NCI-H1694 treated with DMSO at 0.1 percent for 48 hours (cell line): ENCODE measurements around the gene SIT1.
"Not testable (repeated sequence)": the region's sequence is repeated elsewhere in the genome, so short reads cannot be mapped to it uniquely, and the experiment has no call there.

Experiments
- DNase-seq: peaks from one replicate; lab custom pipeline; 2025; lab: John Stamatoyannopoulos, UW

The SIT1 gene

GRCh38 chr9:35660966-35661415 lies 10.3 kb upstream of the SIT1 start:
- DNase-seq = peak; percentile 30

GRCh38 chr9:35659340-35659739 lies 8.6 kb upstream of the SIT1 start:
- DNase-seq = no peak

DNA sequence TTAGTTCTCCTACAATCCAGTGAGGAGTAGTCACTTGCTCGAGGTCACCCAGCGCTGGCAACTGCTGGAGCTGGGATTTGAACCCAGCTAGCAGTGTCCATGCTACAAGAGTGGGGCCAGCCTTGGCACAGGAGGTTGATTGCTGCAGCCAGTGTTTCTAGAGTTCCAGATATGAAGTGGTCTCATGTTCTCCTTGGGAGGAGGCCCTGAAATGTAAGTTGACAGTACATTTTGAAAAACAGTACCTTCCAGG lies 8.2 kb upstream of the SIT1 start:
- DNase-seq = no peak

DNA sequence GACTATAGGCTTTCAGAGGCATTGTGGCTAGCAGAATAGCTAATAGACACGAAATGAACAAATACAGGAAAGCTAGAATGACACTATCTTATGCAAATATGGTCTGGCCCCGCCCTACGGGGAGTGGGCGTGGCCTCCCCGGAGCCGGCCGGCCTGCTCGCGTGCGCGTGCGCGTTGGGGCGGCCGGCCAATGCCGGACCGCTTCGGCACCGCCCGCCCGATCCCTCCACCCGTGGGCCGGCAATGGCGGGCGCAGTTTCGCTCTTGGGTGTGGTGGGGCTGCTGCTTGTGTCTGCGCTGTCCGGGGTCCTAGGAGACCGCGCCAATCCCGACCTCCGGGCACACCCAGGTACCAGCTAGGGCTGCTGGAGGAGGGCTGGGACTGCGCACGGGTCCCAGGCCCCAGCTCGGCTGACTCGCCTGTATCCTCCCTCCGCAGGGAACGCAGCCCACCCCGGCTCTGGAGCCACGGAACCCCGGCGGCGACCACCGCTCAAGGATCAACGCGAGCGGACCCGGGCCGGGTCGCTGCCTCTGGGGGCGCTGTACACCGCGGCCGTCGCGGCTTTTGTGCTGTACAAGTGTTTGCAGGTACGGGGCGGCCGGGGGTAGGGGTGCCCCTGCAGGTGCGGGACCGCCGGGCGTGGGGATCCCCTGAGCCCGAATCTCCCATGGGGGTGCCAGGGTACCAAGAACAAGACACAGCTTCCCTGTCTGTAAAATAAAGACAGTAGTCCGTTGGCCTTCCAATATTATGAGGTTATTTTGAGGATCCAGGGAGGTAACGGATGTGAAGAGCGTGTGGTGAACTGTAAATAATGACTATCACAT lies 7.6 kb upstream of the SIT1 start, which contains the start of gene CCDC107:
TSS of gene CCDC107 (plus strand) at position 156 of the 831 bp plus-strand sequence. CDS start at position 244, 88 bp downstream.
- DNase-seq = peak; percentile 93

- DNase-seq = peak; percentile 98
These were observed 6.9 kb upstream of the SIT1 start, which contains the start of gene RMRP for GRCh38 chr9:35657546-35658136. Gene RMRP (minus strand): TSS chr9:35658019.

DNA sequence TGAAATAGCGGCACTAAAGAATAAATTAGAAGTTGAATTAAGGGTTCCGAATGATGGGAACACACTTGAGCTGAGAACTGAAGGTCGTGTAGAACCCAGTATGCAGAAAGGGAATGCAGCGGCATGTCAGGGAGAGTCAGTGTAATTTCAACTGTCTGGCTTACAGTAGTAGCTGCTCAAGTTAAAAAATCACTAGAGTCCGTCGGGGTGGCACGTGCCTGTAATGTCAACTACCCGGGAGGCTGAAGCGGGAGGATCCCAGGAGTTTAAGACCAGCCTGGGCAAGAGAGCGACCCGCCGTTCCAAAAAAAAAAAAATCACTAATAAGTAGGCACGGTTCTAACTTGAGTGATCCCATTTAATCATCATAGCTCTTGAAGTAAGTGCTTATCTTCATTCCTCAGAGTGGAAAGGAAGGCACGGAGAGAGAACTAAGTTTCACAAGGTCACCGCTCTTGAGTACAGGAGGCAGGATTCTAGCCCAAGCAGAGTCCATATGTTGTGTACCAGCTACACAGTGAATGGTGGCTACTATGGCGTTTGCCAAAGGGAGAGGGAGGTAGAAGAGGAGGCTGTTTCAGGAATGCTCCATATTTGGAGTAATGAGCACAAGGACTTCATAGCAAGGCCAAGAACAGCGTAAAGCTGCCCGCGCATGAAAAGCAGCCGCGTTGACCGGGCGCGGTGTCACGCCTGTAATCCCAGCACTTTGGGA lies 6.3 kb upstream of the SIT1 start:
- no peak for DNase-seq

- DNase-seq = no peak
These were observed 5.6 kb upstream of the SIT1 start for GRCh38 chr9:35656348-35656747.

DNA sequence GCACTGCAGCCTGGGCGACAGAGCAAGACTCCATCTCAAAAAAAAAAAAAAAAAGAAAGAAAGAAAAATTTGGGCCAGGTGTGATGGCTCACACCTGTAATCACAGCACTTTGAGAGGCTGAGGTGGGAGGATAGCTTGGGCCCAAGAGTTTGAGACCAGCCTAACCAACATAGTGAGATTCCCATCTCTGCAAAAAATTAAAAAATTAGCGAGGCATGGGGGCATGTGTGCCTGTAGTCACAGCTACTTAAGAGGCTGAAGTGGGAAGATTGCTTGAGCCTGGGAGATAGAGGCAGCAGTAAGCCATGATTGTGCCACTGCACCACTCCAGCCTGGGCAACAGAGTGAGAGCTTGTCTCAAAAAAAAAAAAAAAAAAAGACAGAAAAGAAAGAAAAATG lies 2.9 kb upstream of the SIT1 start:
- DNase-seq = no peak

GRCh38 chr9:35652829-35653209 lies 2.1 kb upstream of the SIT1 start:
- no peak for DNase-seq

GRCh38 chr9:35651956-35652828 lies 1.5 kb upstream of the SIT1 start:
- DNase-seq = no peak

- DNase-seq = no peak
These were observed 1.0 kb downstream of the SIT1 start for GRCh38 chr9:35649431-35650340.

DNA sequence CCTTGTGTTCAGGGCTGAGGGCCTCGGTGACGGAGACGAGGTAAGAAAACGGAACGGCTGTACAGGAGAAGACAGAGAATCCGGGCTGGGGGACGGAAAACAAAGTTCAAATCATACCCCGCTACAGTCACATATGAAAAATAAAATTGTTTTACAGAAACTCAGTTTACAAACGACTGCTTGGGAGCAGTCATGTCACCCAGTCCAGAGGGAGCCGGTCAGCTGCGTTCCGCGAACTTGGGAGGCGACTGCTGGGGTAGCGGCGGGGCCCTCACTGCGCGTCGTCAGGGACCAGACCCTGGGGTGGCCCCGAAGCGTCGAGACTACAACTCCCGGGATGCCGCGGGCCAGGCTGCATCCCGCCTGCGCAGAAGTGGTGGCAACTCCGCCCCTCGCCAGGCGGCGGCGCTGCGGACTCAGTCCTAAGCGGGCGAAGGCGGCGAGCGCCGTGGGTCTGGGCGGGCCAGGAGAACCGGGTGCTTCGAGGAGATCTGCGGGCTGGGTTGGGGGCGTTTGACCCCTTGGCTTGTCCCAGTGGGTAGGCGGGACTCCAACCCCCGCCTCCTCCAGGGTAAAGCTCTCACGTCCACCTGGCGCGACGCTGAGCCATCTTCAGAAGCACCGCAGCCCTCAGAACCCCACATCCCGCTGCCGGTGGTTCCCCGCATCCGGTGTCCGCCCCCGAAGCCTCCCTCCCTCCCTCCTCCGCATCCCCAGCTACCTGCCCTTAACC lies 4.0 kb downstream of the SIT1 start:
- peak; percentile 88 for DNase-seq

DNA sequence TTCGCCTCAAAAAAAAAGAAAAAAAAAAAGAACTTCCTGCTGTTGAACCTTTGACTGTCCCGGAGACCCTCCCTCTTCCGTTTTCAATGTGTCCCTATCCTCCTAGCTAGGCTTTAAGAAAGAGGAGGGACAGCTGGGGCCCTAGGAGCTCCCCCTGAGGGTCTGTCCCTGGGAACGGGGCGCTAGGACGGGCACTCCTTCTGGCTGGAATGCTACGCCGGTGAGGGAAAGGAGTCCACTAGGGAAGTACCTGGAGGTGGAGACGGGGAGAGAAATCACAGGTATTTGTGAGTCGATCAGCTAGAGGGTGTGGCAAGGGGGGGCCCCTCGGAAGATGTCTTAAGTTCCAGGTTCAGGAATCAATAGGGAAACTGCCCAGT lies 4.6 kb downstream of the SIT1 start:
- DNase-seq = peak; percentile 45

- not testable (repeated sequence) for DNase-seq
These were observed 5.0 kb downstream of the SIT1 start for GRCh38 chr9:35645736-35646135.

DNA sequence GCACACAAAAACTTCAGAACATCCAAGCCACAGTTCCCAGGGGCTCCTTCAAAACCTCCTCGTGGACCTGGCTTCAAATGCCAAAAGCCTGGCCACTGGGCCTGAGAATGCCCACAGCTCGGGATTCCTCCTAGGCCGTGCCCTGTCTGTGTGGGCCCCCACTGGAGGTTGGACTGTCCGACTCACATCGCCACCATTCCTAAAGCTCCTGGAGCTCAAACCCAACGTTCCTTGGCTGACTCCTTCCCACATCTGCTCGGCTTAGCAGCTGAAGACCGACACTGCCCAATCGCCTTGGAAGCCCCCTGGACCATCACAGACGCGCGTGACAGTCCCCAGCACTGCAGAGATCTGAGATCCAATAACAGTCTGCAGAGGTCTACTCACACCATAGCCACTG lies 7.7 kb downstream of the SIT1 start:
- DNase-seq = no peak

GRCh38 chr9:35641478-35641877 lies 9.3 kb downstream of the SIT1 start:
- DNase-seq = not testable (repeated sequence)

GRCh38 chr9:35640431-35640830 lies 10.3 kb downstream of the SIT1 start:
- DNase-seq = not testable (repeated sequence)

GRCh38 chr9:35639631-35640030 lies 11.1 kb downstream of the SIT1 start:
- no peak for DNase-seq

DNA sequence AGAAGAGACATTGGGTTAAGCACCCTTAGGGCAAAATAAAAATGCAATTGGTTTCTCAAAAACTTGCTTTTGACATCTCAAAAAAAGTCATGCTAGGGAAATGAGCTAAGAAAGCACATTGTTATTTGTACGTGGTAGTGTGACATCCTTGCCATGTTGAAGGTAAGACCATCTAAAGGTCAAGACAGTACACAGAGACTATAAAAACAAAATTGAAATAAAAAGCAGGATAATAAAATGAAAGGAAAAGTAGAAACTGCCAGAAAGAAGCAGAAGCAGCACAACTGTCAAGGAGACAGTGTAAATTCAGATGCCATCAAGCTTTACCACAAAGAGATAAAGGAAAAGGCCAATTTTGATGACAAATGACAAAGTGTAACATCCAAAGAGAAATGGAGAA lies 11.5 kb downstream of the SIT1 start:
- not testable (repeated sequence) for DNase-seq

- not testable (repeated sequence) for DNase-seq
These were observed 12.0 kb downstream of the SIT1 start for GRCh38 chr9:35638751-35639150.
